Stimulated activated CD4-positive, alpha-beta T cell treated with anti-CD3 and anti-CD28 coated beads, Interleukin-4, amount 100 ng/mL, for 24 hours (primary cell): ENCODE results near the gene DRC1.
A peak's percentile ranks its signal among the peaks of the same experiment; 100 is the strongest.
"Not testable (repeated sequence)": the region's sequence is repeated elsewhere in the genome, so short reads cannot be mapped to it uniquely, and the experiment has no call there.

Experiments
- DNase-seq: peaks from one replicate; pipeline ENCODE4 v3.0.0-alpha.2; 2020

DRC1 gene

GRCh38 chr2:26464390-26465265 lies 62.9 kb downstream of the DRC1 start:
- no peak for DNase-seq

DNA sequence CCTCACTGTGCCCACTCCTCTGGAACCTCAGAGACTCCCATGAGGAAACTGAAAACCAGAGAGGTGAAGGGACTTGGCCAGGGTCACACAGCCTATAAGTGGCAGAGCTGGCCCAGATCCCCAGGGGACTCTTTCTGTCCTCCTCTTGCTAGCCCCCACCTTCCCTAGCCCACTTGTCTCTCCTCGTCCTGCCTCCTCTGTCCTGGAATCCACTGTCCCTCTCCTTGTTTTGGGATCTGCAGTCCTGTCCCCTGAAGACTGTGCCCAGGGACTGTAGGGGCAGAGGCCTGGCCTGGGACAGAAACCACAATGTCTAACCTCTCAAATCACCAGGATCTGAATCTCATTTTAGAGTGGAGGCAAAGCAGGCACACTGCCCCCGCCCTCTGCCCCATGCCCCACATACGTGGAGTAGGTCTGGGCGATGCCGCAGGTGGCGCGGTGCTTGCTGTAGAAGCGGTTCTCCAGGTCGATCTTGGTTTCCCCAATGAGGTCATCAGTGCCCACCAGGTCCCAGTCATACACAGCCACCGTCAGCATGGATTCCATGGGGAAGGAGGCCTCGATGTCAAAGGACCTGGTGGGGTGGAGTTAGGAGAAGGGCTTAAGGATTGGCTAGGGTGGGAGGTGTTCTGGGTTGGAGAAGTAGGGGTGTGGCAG lies 63.7 kb downstream of the DRC1 start:
- DNase-seq: no peak

DNA sequence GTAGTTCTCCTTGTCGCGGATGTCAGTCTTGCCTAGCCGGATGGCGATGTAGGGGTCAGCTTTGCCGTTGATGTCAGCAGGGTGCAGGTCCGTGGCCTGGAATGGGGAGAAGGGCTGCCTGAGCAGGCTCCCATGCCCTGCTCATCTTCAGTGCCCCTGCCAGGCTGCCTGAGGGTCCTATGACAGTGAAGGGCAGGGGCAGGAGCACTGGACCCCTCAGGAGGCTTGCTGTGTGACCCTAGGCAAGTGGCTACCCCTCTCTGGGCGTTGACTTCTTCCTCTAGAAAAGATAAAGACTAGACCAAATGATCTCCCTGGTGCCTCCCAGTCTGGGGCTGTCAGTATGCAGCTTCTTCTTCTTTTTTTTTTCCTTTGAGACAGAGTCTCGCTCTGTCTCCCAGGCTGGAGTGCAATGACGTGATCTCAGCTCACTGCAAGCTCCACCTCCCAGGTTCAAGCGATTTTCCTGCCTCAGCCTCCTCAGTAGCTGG lies 64.3 kb downstream of the DRC1 start:
- no peak for DNase-seq

DNA sequence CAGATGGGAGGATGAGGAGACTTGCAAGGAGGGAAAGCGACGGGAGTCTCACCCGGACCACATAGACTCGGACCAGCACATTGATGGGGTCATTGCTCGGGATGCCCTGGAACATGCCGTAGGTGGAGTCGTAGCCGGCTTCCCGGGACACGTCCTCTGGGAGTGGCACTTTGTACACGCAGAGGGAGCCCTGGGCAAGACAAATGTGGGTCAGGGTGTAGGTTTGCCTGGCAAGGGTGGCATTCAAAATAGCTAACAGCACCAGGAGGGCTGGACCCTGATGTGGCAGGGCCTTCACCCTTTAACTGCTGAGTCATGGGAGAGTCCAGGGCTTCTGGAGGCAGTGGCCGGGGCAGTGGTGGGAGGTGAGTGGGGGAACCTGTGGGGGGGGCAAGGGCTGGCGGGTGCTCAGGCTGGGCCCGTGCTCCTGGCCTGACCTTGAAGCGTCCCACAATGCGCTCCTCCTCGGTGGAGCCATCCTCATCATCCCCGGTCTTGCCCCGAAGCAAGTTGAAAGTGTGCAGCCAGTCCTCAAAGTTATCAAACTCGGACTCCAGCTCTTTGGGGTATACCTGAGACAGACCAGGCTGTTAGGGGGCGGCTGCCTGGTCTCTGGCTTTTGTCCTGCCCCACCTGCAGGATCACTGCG lies 65.1 kb downstream of the DRC1 start:
- DNase-seq: no peak

- DNase-seq: not testable (repeated sequence)
Measured at GRCh38 chr2:26468544-26468943, 66.8 kb downstream of the DRC1 start.

DNA sequence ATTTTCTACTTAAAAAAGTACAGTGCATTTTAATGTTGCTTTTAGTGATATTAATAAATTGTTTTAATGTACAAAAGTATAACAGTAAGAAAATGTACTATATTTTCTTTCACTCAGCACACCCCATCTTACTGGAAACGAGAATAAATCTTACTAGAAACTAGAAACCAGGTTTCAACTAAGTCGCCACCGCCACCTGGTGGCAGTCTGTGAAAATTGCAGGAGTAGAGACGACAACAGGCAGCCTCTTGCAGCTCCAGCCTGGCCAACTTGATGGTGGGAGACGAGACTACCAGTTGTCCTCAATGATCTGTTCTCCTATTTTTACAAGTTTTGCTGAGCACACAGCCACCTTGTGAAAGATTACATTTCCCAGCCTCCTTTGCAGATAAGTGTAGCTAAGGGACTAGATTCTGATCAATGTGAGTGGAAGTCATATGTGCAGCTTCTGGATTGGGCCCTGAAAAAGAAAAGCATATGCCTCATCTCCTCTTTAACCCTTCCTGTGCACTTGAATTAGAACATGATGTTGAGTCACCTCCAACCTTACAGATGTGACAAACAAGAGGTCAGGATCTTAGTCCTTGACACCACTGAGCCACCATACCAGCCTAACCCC lies 67.5 kb downstream of the DRC1 start:
- DNase-seq: peak; percentile 65

DNA sequence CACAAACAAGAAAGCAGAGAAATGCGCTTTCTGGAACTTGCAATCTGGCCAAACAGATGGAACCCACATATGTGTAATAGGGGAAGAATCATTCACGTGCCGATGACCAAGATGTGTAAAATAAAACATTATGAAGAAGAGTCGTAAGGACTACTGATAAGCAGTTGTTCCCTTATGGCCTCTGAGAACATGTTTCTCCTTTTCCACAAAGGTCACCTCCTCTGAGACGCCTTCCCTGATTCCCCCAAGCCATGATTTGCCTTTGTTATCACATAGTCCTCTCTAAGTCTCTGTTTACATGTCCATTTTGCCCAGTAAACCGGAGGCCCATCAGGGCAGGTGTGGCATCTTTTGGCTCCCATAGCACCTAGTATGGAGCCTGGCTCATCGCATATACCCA lies 68.2 kb downstream of the DRC1 start:
- DNase-seq: no peak

DNA sequence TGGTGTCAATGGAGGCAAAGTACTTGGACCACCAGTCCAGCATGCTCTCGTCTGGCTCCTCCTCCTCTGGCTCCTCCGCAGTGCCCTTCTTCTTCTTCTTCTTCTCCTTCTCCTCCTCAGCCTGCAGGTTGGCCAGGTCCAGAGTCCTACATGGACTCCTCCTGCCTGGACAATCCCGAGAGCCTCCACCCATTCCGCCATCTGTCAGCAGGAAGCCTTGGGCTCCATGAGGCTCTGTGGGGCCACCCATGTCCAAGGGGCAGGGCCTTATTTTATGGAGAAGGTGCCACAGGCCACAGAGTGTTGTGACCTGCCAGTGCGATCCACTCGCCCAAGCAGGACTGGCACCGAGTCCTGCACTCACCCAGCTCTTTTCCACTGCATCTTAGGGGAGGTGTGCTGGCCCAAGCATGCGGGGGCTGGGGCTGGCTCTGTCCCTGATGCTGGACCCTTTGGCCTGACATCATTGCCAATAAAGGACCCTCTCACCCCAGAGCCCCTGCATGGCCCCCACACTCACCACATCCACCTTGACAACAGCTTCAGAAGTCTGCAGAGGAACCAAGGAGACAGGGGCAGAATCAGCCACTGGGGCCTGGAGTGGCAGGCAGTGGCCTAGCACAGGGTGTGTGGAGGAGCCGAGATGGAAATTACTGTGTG lies 69.0 kb downstream of the DRC1 start:
- DNase-seq: no peak

- no peak for DNase-seq
Measured at GRCh38 chr2:26471289-26471688, 69.6 kb downstream of the DRC1 start.

DNA sequence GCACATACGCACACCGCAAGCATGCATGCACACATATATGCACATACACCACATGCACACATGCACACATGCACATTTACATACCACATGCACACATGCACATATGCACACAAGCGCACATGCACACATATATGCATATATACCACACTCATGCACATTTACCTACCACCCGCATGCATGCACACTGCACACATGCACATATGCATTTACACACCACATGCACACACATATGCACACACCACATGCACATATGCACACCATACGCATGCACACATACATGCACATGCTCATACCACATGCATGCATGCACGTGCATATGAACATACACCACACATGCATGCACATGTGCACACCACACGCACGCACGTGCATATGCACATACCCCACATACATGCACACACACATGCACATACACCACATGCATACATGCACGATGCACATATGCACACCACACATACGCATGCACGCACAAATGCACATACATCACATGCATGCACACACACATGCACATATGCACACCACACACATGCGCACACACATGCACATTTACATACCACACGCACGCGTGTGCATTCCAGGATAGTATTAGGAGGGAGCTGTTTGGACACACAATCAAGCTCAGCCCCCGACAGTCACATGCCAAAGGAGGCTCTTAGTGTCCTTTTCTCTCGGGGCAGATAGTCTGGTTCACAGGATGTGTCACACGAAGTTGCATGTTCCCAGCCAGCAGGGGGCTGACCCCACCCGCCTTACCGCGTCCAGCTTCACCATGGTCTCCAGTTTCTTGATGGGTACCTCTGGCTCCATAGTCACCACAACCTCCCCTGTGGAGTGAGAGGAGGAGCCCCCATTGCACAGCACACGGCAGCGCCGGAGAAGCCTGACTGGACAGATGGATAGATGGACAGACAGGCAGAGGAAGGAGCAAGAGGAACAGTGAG lies 70.3 kb downstream of the DRC1 start:
- DNase-seq: no peak

DNA sequence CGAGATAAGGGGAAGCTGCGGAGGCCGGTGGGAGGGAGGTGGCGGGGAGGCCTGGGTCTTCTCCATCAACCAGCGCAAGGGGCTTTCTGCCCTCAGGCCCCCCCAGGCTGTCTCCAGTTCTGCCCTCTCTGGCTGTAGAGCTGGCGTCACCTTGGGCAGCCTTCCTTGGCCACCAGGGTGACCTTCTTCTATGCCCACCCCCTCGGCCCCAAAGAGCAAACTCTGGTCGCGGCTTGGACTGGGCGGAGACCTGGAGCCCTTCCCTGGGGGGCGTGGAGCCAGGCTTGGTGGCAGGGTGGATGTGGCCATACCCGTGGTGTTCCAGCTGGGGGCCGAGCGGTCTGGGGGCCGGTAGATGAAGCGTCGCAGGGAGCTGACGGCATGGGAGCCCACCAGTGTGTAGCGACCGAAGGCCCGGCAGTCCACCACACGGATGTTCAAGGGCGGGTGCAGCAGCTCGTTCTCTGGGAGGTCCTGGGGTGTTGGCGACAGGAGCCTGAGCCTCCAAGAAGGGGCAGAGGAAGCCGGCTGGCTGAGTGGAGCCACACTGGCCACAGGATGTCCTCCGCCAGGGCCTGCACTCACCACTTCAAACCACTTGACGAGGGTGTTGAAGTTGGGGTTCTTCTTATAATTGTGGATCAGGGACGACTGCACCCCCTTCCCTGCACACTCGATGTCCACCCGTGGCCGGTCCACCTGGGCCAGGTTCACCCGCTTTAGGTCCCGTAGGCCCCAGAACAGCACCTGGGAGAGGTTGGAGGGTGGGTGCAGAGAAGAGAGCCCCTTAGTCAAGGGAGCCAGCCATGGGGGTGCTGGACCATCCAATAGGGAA lies 71.3 kb downstream of the DRC1 start:
- no peak for DNase-seq

DNA sequence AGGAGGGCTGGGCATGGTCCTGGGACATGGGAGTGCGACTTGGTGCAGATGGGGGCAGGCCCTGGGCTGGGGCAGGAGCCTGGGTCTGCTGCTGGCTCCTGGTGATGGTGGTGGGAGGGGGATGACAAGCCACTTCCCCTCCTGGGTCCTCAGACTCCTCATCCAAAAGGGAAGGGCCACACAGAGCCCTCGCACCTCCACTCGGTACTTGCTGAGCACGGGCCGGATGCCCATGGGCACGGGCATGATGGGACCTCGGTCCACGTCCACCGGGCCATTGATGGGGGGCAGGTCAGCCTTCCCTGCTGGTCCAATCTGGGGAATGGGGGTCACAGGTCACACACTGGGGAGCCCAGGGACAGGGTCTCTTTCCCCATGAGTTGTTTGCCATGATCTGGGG lies 72.1 kb downstream of the DRC1 start:
- no peak for DNase-seq

- no peak for DNase-seq
Measured at GRCh38 chr2:26474261-26474785, 72.6 kb downstream of the DRC1 start.

DNA sequence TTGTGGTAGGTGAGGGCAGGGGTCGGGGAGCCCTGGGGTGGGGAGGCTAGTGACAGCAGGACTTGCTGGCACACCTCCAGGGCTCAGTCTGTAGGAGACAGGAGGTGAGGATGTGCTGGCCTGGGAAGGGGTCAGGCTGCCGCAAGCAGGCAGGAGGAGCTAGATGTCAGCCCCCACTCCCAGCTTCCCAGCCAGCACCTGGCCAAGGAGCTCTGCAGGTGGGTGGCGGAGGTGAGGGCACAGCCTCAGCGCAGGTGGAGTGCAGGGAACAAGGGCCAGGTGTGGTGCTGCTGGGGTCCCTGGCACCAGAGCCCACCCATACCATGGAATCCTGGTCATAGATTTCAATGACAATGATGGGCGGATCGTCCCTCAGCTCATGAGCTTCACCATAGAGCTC lies 73.3 kb downstream of the DRC1 start:
- no peak for DNase-seq

DNA sequence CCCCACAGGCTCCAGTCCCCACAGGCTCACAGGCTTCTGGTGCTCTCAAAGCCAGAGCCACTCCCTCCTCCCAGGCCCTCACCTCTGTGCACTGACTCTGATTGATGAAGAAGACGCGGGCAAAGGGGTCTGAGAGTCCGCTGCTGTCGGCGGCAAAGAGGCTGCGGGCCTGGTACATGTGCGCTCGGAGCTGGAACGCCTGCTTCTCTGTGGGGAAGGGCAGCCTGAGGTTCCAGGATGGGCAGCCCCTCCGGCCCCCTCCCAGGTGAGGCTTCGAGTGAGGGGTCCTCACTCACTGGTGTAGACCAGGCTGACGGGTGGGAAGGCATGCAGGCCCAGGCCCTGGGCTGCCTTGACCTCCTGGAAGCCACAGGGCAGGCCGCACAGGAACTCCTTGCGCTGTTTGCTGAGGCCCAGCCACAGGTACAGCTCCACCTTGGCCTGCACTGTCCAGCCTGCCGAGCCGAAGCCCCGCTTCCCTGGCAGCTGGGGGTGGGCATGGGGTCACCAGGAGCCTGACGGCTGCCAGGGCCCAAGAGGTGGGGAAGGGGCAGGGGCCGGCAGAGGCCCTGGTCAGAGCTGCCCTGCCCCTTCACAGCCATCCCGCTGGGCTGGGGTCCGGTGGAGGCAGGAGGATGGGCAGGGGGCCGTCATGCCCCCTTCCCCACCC lies 74.2 kb downstream of the DRC1 start:
- DNase-seq: no peak

DNA sequence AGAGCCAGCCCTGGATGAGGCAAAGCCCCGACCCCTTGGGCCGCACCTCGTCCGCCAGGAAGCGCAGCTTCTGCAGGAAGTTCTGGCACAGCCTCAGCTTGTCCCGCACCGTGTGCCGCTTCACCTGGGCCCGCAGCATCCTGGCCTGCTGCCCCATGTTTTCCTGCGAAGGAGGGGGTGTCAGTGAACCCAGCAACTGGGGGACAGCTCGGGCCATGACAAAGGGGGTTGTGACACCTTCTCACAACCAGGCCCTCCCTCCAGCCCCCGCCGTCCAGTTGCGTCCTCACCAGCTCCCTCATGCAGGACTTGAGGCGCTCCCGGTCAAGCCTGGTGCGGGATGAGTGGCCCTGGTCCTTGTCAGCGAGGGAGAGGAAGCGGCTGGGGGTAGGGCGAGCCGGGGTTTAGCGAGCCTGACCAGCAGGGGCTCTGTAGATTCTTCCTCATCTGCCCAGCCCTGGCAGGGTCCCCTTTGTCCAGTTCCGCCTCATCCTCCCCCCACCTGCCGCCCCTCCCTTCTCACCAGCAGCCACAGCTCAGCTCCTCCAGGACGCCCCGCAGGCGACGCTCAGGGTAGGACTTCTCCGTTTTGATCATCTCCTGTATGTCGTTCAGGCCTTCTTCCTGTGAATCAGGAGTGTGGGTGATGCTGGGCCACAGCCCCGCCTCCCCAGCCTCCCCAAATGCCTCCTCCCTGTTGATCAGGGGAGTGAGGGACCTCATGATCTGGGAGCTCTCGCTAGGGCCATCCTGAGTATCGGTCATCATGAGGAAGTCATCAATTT lies 75.6 kb downstream of the DRC1 start:
- DNase-seq: no peak

DNA sequence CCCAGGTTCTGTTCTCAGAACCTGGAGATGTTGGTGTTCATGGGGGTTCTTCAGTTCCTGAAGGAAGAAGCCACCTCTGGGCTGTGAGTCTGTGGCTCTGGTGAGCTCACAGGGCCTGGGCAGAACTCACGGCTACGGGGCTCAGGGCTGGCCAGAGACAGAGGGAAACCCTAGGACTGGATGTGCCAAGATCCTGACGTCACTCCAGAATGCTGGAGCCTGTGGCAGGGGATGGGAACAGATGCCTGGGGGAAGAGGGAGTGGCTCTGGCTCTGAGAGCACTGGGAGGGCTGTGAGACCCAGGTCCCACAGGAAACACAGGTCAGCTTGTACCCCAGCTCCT lies 76.2 kb downstream of the DRC1 start, which contains the start of gene OTOF:
Gene OTOF, minus strand, starts transcription at position 214 of the 343 bp plus-strand sequence.
- no peak for DNase-seq

GRCh38 chr2:26478366-26478765 lies 76.6 kb downstream of the DRC1 start:
- DNase-seq: no peak
